SK-N-SH treated with all-trans-retinoic acid at 6 μM for 48 hours (cell line): ENCODE measurements around the gene EMCN.

Experiments
- ATAC-seq: fragments of 200-7000 bp; cut with Tn5 transposase; 3 replicates; pipeline ENCODE4 v1.9.1; 2020; ENCODE audit warnings: mild to moderate bottlenecking, moderate library complexity
- ARNTL ChIP-seq: fragments of 450-650 bp; formaldehyde crosslinking; IDR thresholded peaks from 2 replicates; pipeline ENCODE4 v1.5.0; 2020; ENCODE audit warnings: low read depth, mild to moderate bottlenecking, moderate library complexity, borderline replicate concordance
- BACH2 ChIP-seq: fragments of 250-450 bp; sonication (Bioruptor Pico); IDR thresholded peaks from 2 replicates; pipeline ENCODE4 v1.9.0; 2021; ENCODE audit warnings: mild to moderate bottlenecking, borderline replicate concordance
- CSDC2 ChIP-seq: fragments of 250-450 bp; sonication (Bioruptor Pico); IDR thresholded peaks from 2 replicates; pipeline ENCODE4 v1.5.0; 2020; ENCODE audit warnings: mild to moderate bottlenecking, moderate library complexity
- CSRNP3 ChIP-seq: fragments of 250-450 bp; sonication (Bioruptor Pico); IDR thresholded peaks from 2 replicates; pipeline ENCODE4 v1.5.1; 2021; ENCODE audit warnings: mild to moderate bottlenecking, moderate library complexity
- GLIS3 ChIP-seq: fragments of 250-450 bp; sonication (Bioruptor Pico); IDR thresholded peaks from 2 replicates; pipeline ENCODE4 v1.5.0; 2020; ENCODE audit warnings: mild to moderate bottlenecking, moderate library complexity
- ISL1 ChIP-seq: fragments of 250-450 bp; sonication (Bioruptor Pico); IDR thresholded peaks from 2 replicates; pipeline ENCODE4 v2.1.2; 2022; ENCODE audit warnings: mild to moderate bottlenecking, moderate library complexity
- OSR1 ChIP-seq: fragments of 250-450 bp; sonication (Bioruptor Pico); IDR thresholded peaks from 2 replicates; pipeline ENCODE4 v1.8.0; 2022; ENCODE audit warnings: moderate library complexity, mild to moderate bottlenecking, inconsistent platforms
- PATZ1 ChIP-seq: fragments of 250-450 bp; sonication (Bioruptor Pico); IDR thresholded peaks from 2 replicates; pipeline ENCODE4 v1.8.0; 2020; ENCODE audit warnings: mild to moderate bottlenecking, moderate library complexity, borderline replicate concordance
- POU6F1 ChIP-seq: fragments of 250-450 bp; sonication (Bioruptor Pico); IDR thresholded peaks from 2 replicates; pipeline ENCODE4 v1.8.0; 2021; ENCODE audit warnings: low read depth, mild to moderate bottlenecking, moderate library complexity, borderline replicate concordance
- PPARA ChIP-seq: fragments of 250-450 bp; sonication (Bioruptor Pico); IDR thresholded peaks from 2 replicates; pipeline ENCODE4 v1.5.0; 2020; ENCODE audit warnings: mild to moderate bottlenecking, borderline replicate concordance
- RARB ChIP-seq: fragments of 250-450 bp; sonication (Bioruptor Pico); IDR thresholded peaks from 2 replicates; pipeline ENCODE4 v1.8.0; 2021; ENCODE audit warnings: mild to moderate bottlenecking, moderate library complexity
- SNAI2 ChIP-seq: fragments of 250-450 bp; sonication (Bioruptor Pico); IDR thresholded peaks from 2 replicates; pipeline ENCODE4 v1.5.0; 2020; ENCODE audit warnings: mild to moderate bottlenecking, moderate library complexity
- TCF4 ChIP-seq: fragments of 250-450 bp; sonication (Bioruptor Pico); IDR thresholded peaks from 2 replicates; pipeline ENCODE4 v1.8.0; 2021; ENCODE audit warnings: mild to moderate bottlenecking, moderate library complexity, borderline replicate concordance
- TOX ChIP-seq: fragments of 250-450 bp; sonication (Bioruptor Pico); IDR thresholded peaks from 2 replicates; pipeline ENCODE4 v1.8.0; 2021; ENCODE audit warnings: mild to moderate bottlenecking, moderate library complexity, borderline replicate concordance
- TSHZ2 ChIP-seq: fragments of 250-450 bp; sonication (Bioruptor Pico); IDR thresholded peaks from 2 replicates; pipeline ENCODE4 v1.5.0; 2020; ENCODE audit warnings: mild to moderate bottlenecking, moderate library complexity
- ZC3H10 ChIP-seq: fragments of 250-450 bp; sonication (Bioruptor Pico); IDR thresholded peaks from 2 replicates; pipeline ENCODE4 v1.5.1; 2021; ENCODE audit warnings: mild to moderate bottlenecking, moderate library complexity
- ZFP3 ChIP-seq: fragments of 250-450 bp; sonication (Bioruptor Pico); IDR thresholded peaks from 2 replicates; pipeline ENCODE4 v1.5.0; 2020; ENCODE audit warnings: mild to moderate bottlenecking, moderate library complexity
- ZFP30 ChIP-seq: fragments of 450-650 bp; formaldehyde crosslinking; IDR thresholded peaks from 2 replicates; pipeline ENCODE4 v1.5.0; 2022; ENCODE audit warnings: mild to moderate bottlenecking, moderate library complexity
- ZNF565 ChIP-seq: fragments of 450-650 bp; formaldehyde crosslinking; conservative IDR thresholded peaks from 2 replicates; pipeline ENCODE4 v1.5.0; 2020; ENCODE audit warnings: low read depth, mild to moderate bottlenecking, moderate library complexity
- ZNF70 ChIP-seq: fragments of 450-650 bp; formaldehyde crosslinking; IDR thresholded peaks from 2 replicates; pipeline ENCODE4 v1.5.0; 2020; ENCODE audit warnings: mild to moderate bottlenecking, moderate library complexity

EMCN gene

GRCh38 chr4:100504086-100504874, 13.5 kb downstream of the EMCN start:
- no peak; the same call in 2 of the 3 replicates for ATAC-seq
- no peak for TF ChIP-seq ZFP3 (CRISPR knock-in tag)
- TF ChIP-seq ZFP30 (CRISPR knock-in tag), result no peak
- no peak for TF ChIP-seq RARB
- TF ChIP-seq CSDC2, result no peak
- no peak for TF ChIP-seq CSRNP3
- TF ChIP-seq ARNTL (CRISPR knock-in tag), result no peak
- no peak for TF ChIP-seq ZNF565 (CRISPR knock-in tag)
- TF ChIP-seq TSHZ2 (CRISPR knock-in tag), result no peak
- TF ChIP-seq ZNF70 (CRISPR knock-in tag), result no peak
- no peak for TF ChIP-seq BACH2 (CRISPR knock-in tag)
- TF ChIP-seq ZC3H10 (CRISPR knock-in tag), result no peak
- no peak for TF ChIP-seq TCF4 (CRISPR knock-in tag)
- no peak for TF ChIP-seq GLIS3

GRCh38 chr4:100497791-100498190, 20.0 kb downstream of the EMCN start:
- ATAC-seq, result peak; percentile 41; the same call in 2 of the 3 replicates
- TF ChIP-seq TOX (CRISPR knock-in tag) (no peak), ZFP30 (CRISPR knock-in tag) (no peak), ZNF565 (CRISPR knock-in tag) (no peak), ZNF70 (CRISPR knock-in tag) (no peak), TCF4 (CRISPR knock-in tag) (no peak), TSHZ2 (CRISPR knock-in tag) (no peak), PATZ1 (no peak), ARNTL (CRISPR knock-in tag) (no peak), POU6F1 (no peak), ZC3H10 (CRISPR knock-in tag) (no peak), BACH2 (CRISPR knock-in tag) (no peak), ISL1 (no peak), SNAI2 (no peak), CSRNP3 (no peak), OSR1 (no peak), PPARA (CRISPR knock-in tag) (no peak)
